GF-D8 (cell line): ENCODE data around the gene KCNQ1.

Experiments used
- DNase-seq: peaks from one replicate; lab custom pipeline; 2025; lab: John Stamatoyannopoulos, UW

KCNQ1 gene

GRCh38 chr11:2838676-2839294 lies 394.0 kb downstream of the KCNQ1 start:
- no peak for DNase-seq

GRCh38 chr11:2839395-2839943 lies 394.7 kb downstream of the KCNQ1 start:
- DNase-seq, result no peak

- no peak for DNase-seq
These were observed 396.8 kb downstream of the KCNQ1 start for GRCh38 chr11:2841411-2842190.

- DNase-seq, result no peak
These were observed 398.1 kb downstream of the KCNQ1 start for GRCh38 chr11:2842876-2843275.

GRCh38 chr11:2843551-2843950 lies 398.7 kb downstream of the KCNQ1 start:
- DNase-seq, result no peak

- DNase-seq, result no peak
These were observed 399.5 kb downstream of the KCNQ1 start for GRCh38 chr11:2844116-2844842.

GRCh38 chr11:2844996-2845395 lies 400.2 kb downstream of the KCNQ1 start:
- no peak for DNase-seq

- no peak for DNase-seq
These were observed 401.2 kb downstream of the KCNQ1 start for GRCh38 chr11:2846056-2846455.

GRCh38 chr11:2846470-2846869 lies 401.7 kb downstream of the KCNQ1 start:
- DNase-seq, result no peak

GRCh38 chr11:2847561-2847960 lies 402.8 kb downstream of the KCNQ1 start:
- DNase-seq, result no peak

- no peak for DNase-seq
These were observed 403.7 kb downstream of the KCNQ1 start for GRCh38 chr11:2848497-2848896.

GRCh38 chr11:2849994-2850770 lies 405.4 kb downstream of the KCNQ1 start:
- DNase-seq, result no peak

- DNase-seq, result no peak
These were observed 408.6 kb downstream of the KCNQ1 start for GRCh38 chr11:2853401-2853800.

- no peak for DNase-seq
These were observed 409.3 kb downstream of the KCNQ1 start for GRCh38 chr11:2853997-2854560.

GRCh38 chr11:2855162-2855561 lies 410.4 kb downstream of the KCNQ1 start:
- DNase-seq, result no peak

- DNase-seq, result no peak
These were observed 412.5 kb downstream of the KCNQ1 start for GRCh38 chr11:2857276-2857675.

GRCh38 chr11:2857918-2858317 lies 413.1 kb downstream of the KCNQ1 start:
- DNase-seq, result no peak

GRCh38 chr11:2858995-2859698 lies 414.3 kb downstream of the KCNQ1 start:
- no peak for DNase-seq

GRCh38 chr11:2859699-2860037 lies 414.9 kb downstream of the KCNQ1 start:
- DNase-seq, result no peak

GRCh38 chr11:2860636-2861035 lies 415.8 kb downstream of the KCNQ1 start:
- no peak for DNase-seq
